Astrocyte of the spinal cord (primary cell): Measurements from ENCODE around the gene SLC8A3.

Source experiments
- DNase-seq: peaks from one replicate; pipeline ENCODE4 v3.0.0; 2011; ENCODE audit warnings: low read depth, low spot score
- H3K4me3 ChIP-seq: 2 replicates; pipeline ENCODE4 v1.5.1; 2011; ENCODE audit warnings: low read depth, mild to moderate bottlenecking, low read length, moderate library complexity
- in situ Hi-C: cut with HindIII; loops from 2 replicates; pipeline ENCODE4 v1.10.0; 2017; ENCODE audit warnings: low sequenced_read_pairs
- TF ChIP-seq, protein P1 (sequence below): IDR thresholded peaks from 2 replicates; pipeline ENCODE4 v1.5.1; 2012; ENCODE audit warnings: low read depth, mild to moderate bottlenecking, low read length, inconsistent platforms

SLC8A3 gene

DNA sequence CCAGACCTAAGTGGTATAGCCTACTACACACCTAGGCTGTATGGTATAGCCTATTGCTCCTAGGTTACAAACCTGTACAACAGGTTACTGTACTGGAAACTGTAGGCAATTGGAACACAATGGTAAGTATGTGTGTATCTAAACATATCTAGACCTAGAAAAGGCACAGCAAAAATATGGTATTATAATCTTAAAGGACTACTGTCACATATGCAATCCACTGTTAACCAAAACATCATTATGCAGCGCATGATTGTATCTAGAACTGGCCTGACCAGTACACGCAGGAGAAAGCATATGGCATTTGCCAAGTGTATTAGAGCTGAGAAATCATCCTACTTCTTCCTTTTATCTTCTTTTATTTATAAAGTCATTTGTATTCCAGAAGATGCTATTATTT lies 75.5 kb downstream of the SLC8A3 start:
- TF ChIP-seq, protein P1, sequence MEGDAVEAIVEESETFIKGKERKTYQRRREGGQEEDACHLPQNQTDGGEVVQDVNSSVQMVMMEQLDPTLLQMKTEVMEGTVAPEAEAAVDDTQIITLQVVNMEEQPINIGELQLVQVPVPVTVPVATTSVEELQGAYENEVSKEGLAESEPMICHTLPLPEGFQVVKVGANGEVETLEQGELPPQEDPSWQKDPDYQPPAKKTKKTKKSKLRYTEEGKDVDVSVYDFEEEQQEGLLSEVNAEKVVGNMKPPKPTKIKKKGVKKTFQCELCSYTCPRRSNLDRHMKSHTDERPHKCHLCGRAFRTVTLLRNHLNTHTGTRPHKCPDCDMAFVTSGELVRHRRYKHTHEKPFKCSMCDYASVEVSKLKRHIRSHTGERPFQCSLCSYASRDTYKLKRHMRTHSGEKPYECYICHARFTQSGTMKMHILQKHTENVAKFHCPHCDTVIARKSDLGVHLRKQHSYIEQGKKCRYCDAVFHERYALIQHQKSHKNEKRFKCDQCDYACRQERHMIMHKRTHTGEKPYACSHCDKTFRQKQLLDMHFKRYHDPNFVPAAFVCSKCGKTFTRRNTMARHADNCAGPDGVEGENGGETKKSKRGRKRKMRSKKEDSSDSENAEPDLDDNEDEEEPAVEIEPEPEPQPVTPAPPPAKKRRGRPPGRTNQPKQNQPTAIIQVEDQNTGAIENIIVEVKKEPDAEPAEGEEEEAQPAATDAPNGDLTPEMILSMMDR = no peak
- no peak overlapping the region for H3K4me3 ChIP-seq
- no peak for DNase-seq
- in situ Hi-C loops = no loop called here

DNA sequence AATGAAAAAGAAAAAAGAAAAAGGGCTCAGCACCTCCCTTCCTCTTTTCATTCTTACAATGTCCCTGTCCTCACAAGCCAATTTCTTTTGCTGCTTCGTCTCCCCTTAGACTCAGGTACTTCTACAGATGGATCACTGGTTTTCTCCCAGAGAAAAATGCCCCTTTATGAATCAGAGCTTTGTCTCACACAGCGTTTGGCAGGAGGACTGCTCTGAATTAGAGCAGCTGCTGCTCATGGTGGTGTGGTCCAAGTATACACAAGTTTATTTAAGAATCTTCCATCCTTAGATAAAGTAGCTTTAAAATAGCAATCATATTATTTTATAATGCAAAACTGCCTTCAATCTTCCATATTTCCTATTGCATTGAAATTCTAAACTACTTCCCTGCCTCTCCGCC lies 80.3 kb downstream of the SLC8A3 start:
- in situ Hi-C loops = no loop called here
- TF ChIP-seq, protein P1 = no peak
- H3K4me3 ChIP-seq = no peak overlapping the region

DNA sequence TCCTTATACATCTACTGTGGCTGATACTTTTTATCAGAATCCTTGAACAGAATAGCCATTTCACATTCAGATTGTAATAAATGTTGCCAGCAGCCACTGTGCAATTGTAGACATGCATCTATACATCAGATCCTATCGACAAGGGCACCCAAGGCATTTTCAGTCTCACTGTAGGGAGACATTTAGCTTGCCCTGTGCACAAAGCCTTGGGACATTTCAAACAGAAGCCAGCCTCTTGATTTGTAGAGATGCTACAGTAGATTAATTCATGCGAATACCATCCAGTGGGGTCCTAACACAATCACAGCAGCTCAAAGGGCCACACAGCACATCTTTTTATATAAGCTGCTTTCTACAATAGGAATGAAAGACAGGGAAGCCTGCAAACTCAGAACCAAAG lies 81.4 kb downstream of the SLC8A3 start:
- in situ Hi-C loops = no loop called here
- TF ChIP-seq, protein P1 = no peak
- H3K4me3 ChIP-seq = no peak overlapping the region
- no peak for DNase-seq

More for the DNA sequence above, 80.3 kb downstream of the SLC8A3 start:
- DNase-seq = no peak

DNA sequence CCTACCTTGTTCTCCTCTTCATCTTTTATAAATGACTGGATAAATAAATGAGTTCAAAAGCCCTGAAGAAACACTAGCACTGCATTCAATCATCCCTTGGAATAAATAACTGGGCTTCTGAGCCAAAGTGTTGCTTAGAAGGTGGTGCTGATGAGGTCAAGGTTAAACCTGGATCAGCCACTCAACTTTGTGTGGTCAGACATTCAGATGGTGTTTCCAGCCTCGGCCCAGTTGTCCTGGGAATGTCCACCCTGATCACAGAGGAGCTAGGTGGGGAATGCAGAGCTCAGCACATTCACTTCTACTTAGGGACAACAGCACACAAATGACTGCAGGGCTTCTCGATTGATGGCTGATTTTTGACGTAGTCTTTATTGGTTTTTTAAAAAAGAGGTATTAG lies 88.7 kb downstream of the SLC8A3 start:
- TF ChIP-seq, protein P1 = no peak
- in situ Hi-C loops = no loop called here
- no peak for DNase-seq
- no peak overlapping the region for H3K4me3 ChIP-seq

DNA sequence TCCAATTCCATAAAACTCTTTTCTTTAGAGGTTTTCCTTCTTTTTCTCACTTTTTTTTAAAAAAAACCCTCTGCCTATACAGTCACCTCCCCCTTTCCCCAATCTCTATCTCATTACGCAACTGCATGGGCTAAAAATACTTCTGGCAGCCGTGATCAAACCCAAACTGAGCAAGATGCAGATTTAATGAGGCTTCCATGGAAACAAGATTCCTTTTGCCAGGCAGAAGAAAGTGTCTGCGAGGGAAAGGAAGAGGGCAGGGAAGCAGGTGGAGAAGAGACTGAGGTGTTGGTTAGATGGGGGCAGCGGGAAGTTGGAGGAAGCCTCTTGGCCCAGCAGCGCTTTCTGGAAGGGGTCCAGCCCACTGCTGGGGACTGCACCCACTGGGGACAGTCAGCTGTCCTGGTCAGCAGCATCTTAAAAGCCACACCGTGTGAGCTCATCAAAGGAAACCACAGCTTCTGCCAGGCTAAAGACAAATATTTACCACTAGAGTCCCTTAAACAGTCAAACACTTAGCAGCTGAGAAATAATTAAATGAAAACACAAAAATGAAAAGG lies 90.4 kb downstream of the SLC8A3 start:
- no peak overlapping the region for H3K4me3 ChIP-seq
- no peak for DNase-seq
- TF ChIP-seq, protein P1 = no peak
- in situ Hi-C loops = no loop called here

DNA sequence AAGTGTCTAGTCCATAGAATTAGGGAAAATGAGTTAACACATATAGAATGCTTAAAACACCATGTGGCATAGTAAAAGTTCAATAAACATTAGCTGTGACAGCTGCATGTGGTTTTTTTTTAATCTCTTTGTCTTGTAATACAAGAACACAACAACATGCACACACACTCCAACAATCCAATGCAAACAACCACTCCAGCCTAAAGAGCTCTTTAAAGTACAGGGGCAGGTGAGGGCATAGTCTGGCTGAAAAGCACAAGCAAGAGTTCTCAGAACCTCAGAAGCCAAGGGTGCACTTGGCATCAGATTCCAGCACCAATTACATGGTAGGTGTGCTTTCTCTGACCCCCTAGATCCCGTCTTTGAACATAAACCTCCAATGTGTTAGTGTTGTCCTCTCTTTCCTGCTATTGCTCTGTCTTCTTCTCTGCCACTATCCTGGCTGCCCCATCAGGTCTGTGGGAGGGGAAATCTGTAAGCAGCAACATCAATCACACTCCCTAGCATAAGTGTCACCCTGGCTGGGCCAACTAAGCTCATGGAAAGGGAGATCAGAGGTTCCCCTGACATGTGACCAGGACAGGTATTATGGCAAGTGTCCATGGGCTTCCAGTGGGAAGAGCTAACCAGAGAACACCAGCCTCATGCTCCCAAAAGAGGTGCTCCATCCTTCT lies 91.0 kb downstream of the SLC8A3 start:
- in situ Hi-C loops = no loop called here
- no peak overlapping the region for H3K4me3 ChIP-seq
- DNase-seq = no peak
- TF ChIP-seq, protein P1 = no peak

DNA sequence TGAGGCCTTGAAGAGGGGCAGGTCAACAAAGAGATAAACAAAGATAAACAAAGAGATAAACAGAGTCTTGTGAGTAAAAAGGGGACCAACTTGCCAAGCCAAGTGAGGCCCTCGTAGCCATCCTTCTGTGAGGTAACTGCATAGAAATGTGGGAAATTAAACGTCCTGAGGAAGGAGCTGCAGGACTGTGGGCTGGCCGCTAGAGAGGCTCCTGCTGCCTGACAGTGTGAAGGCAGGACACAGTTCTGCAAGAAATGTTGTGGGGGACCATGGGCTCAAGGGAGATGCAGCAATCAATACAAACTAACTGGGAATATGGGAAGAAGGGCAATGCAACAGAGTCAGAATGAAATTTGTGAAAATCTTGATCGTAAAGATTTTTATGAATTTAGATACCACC lies 91.9 kb downstream of the SLC8A3 start:
- no peak overlapping the region for H3K4me3 ChIP-seq
- no peak for DNase-seq
- TF ChIP-seq, protein P1 = peak; percentile 38
- in situ Hi-C loops = no loop called here
